SW 1271 (cell line): ENCODE data around the gene RARS2.
A peak's percentile ranks its signal among the peaks of the same experiment; 100 is the strongest.
"Not testable (repeated sequence)": the region's sequence is repeated elsewhere in the genome, so short reads cannot be mapped to it uniquely, and the experiment has no call there.

Experiments used
- DNase-seq, 2 experiments: peaks; one replicate each; lab custom pipeline; 2025; lab: John Stamatoyannopoulos, UW

The RARS2 gene

DNA sequence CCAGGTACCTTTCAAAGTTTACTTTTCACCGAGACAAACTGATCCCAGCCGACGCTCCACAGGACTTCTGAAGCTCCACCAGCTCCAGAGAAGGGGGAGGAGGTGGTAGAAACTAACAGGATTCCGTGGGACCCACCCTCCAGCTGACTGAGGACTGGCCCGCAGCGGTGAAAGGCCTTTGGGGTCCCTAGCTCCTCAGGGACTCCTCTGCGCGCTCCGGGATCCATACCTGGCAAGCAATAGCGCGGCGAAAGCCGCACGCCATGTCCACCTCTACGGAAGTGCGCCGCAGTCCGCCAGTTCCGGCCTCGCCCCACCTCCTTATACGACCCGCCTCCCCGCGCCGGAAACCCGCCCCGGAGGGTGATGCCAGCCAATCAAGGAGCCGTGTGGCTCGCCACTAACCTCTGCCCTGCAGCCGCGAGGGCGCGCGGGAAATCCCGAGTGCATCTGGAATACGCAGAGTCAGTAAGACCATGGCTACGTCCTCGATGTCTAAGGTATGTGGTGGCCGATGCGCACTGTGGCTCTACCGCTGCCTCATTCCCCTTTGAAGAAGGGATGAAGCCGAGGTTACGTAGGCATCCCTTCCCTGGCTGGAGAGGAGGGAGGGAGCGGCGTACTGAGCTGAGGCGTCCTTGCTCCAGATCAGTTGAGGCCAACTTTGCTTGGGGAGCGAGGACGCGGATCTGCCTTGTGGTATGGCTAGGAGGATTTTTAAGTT, at the start of gene RARS2, which contains the start of gene ORC3:
TSS of gene RARS2 (minus strand) at position 295 of the 724 bp plus-strand sequence. CDS start at position 265, 30 bp downstream.
TSS of gene ORC3 (plus strand) at position 443 of the 724 bp plus-strand sequence. CDS start at position 477, 34 bp downstream.
- DNase-seq, result peak; percentile 71 to 88

GRCh38 chr6:87639373-87639772, 49.6 kb upstream of the RARS2 start:
- no peak for DNase-seq

DNA sequence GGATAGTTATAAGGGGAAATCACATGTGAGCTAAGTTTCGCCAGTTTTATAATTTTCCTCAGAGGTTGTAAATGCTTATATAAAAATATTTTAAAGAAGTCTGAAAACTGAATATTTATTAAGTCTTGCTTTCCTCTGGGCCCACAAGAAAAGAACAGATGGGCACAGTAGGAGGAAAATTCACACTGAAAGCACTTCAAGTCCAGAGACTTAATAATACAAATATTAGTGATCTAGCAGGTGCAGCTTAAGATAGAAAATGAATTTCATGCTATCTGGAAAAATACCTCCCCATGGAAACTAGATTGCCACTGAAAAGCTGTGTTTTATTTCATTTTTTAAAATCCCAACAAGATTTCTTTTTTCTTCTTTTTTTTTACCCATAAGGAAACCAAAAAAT, 47.3 kb upstream of the RARS2 start:
- DNase-seq, result no peak

DNA sequence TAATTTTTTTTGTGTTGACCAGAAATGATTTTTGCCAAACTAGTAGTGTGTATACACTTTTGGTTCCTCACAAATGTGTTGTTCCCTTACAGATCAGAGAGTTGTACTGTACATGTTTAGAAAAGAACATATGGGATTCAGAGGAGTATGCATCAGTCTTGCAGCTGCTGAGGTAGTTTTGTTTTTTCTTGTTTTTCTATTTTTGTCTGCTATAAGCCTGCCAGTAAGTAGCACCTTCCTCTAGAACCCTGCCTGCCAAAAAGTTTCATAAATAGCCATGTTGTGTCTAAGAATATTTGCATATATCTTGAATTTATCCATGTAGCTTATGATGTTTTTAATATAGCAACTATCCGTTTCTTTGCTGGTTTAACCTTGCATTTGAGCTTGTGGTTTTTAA, 46.5 kb upstream of the RARS2 start:
- DNase-seq, result no peak

GRCh38 chr6:87633851-87634250, 44.1 kb upstream of the RARS2 start:
- DNase-seq, result no peak

DNA sequence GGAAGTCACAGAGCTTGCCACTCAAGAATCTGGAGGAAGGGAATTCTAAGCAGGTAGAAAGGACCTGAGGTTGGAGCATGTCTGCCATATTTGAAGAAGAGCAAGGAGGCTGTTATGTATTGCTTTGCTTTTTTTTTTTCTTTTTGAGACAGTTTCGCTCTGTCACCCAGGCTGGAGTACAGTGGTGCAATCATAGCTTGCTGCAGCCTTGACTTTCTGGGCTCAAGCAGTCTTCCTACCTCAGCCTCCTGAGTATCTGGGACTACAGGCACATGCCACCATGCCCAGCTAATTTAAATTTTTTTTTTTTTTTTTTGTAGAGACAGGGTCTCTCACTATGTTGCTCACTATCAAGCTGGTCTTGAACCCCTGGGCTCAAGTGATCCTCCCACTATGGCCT, 41.0 kb upstream of the RARS2 start:
- DNase-seq, result no peak

DNA sequence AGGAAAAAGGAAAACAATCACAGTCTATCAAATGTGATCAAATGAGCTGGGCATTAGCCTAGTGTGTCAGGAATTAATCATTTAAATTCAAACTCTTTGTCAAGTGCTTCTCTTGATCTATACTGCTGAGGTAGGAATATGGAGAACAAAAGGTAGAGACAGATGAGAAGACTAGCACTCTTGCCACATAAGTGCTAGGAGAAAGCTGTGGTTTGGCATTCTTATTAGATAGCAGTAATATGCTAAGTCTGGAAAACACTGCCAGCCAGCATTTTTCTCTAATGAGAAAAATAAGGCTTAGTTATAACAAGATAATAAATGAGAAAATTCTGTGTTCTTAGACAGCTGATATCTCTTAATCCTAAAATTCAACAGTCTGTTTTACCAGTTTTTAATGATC, 39.1 kb upstream of the RARS2 start:
- DNase-seq, result no peak

GRCh38 chr6:87628424-87628823, 38.6 kb upstream of the RARS2 start:
- DNase-seq, result no peak

- DNase-seq, result no peak
These were observed 33.5 kb upstream of the RARS2 start for GRCh38 chr6:87623248-87623647.

GRCh38 chr6:87618531-87618930, 28.7 kb upstream of the RARS2 start:
- DNase-seq, result no peak

DNA sequence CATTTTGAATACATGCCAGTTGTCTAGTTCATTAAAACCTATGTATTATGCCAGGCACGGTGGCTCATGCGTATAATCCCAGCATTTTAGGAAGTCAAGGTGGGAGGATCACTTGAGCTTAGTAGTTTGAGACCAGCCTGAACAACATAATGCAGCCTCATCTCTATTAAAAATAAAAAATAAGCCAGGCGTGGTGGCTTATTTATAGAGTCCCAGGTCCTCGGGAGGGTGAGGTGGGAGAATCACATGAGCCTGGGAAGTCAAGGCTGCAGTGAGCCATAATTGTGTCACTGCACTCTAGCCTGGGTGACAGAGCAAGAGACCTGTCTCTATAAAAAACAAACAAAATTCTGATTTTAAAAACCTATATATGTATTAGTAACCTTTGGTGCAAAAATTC, 27.6 kb upstream of the RARS2 start:
- no peak for DNase-seq

DNA sequence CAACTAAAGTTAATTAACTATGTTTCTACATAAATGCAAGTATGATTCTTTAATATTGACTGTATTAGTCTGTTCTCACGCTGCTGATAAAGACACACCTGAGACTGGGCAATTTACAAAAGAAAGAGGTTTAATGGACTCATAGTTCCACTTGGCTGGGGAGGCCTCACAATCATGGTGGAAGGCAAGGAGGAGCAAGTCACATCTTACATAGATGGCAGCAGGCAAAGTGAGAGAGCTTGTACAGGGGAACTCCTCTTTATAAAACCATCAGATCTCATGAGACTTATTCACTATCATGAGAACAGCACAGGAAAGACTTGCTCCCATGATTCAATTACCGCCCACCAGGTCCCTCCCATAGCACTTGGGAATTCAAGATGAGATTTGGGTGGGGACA, 23.2 kb upstream of the RARS2 start:
- not testable (repeated sequence) for DNase-seq

GRCh38 chr6:87608802-87609201, 19.0 kb upstream of the RARS2 start:
- no peak for DNase-seq

GRCh38 chr6:87606199-87606598, 16.4 kb upstream of the RARS2 start:
- DNase-seq, result no peak

GRCh38 chr6:87600576-87600975, 10.8 kb upstream of the RARS2 start:
- DNase-seq, result no peak

GRCh38 chr6:87590990-87591389, 1.2 kb upstream of the RARS2 start:
- DNase-seq, result no peak

GRCh38 chr6:87590417-87590880, 662 bp upstream of the RARS2 start:
- no peak for DNase-seq

DNA sequence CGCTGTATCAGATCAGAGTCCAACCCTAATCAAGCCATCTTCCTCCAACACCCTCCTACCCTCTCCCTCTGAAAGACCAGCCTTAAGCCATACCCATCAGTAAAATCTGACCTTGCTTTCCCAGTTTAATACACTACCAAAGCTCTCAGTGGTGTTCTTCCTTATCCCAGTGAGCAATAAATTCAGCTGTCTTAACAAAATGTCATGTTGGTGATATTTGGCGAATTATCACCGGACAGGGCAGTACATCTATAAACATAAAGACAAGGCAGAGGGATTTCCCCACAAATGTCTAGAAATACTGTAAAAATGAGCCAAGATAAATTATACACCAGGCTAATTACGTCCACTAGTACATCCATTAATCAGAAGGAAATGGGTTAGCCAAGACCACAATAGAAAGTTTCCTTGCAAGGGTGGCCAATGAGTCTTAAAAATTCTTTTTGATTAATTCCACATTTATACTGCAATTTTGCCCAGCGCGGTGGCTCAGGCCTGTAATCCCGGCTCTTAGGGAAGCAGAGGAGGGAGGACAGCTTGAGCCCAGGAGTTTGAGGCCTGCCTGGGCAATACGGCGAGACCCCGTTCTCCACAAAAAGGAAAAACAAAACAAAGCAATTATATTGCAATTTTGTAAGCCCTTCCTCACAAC, 905 bp downstream of the RARS2 start:
- DNase-seq, result no peak

DNA sequence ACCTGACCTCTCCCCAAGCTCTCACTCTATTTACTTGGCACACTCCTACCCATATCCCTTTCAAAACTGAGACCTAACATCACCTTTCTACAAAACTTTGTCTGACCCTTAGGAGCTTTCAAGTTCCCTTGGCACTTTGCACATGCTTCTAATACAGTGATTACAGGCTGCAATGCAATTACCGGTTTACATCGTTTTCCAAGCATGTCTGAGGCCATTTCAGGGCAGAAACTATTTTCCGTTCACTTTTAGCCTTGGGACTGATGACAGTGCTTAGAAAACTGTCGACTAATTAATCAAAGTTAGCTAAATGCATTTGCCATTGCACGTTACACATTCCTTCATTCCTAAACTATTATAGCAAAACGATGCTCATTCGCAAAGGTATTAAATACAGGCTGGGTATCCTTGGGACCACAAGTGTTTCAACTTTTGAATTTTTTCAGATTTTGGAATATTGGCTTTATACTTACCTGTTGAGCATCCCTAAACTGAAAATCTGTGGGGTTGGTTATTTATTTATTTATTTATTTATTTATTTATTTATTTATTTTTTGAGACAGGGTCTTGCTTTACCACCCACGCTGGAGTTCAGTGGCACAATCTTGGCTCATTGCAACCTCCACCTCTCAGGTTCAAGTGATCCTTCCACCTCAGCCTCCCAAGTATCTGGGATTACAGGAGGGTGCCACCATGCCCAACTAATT, 3.3 kb downstream of the RARS2 start:
- DNase-seq, result no peak

DNA sequence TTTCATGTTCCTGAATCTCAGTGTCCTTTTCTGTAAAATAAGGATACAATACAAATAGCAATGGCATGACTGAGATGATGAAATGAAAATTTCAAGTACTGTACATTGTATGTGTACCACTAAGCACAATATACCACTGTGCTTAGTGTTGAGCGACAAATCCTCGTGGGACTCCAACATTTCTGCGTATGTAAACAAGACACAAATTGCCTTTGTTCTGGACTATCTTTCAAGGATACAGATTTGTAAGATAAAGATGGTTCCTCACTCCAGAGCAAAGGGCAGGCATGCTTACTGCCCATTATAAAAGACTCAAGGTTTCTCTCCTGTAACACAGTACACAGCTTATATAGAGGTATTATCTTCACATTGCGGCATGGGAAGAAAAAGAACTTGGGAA, 6.0 kb downstream of the RARS2 start:
- DNase-seq, result no peak

- DNase-seq, result no peak
These were observed 14.4 kb downstream of the RARS2 start for GRCh38 chr6:87575423-87575822.

DNA sequence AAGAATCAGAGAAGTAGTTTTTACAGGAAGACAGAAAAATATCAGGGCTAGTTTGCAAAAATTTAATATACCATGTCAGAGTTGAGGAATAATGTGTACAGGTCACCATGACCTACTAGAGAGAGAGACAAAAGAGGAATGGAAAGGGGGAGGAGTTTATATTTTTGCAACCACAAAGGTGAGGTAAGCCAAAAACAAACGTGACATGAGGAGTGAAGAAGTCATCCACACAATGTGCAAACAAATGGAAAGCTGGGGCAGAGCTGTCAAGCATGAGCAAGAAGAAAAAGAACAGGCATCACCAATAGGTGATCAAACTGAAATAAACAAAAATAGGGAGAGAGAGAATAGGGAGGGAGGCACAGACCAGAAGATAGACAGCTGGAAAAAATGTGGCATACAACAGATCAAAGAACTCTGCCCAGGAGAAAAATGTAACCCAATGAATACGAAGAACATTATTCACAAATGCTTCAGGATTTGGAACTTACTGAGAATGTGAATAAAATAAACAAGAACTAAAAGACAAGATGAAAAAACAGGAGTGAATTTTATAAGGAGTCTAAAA, 15.5 kb downstream of the RARS2 start:
- DNase-seq, result no peak
